Endothelial cell (in vitro differentiated cells): ENCODE data around the gene RHNO1. TPM values are rescaled to one million over a fixed set of nuclear protein-coding genes. Genes with fewer than 3 reads are reported as not detected.
A peak's percentile ranks its signal among the peaks of the same experiment; 100 is the strongest.
"Not testable (repeated sequence)": the region's sequence is repeated elsewhere in the genome, so short reads cannot be mapped to it uniquely, and the experiment has no call there.

Source experiments
- DNase-seq: peaks from one replicate; pipeline ENCODE4 v3.0.0; 2021; ENCODE audit warnings: low spot score
- H3K27ac Mint-ChIP-seq: one replicate; pipeline ENCODE4 v1.8.0; 2021; ENCODE audit warnings: mixed read lengths, inconsistent platforms; ENCODE audit not compliant: unreplicated experiment
- H3K27me3 Mint-ChIP-seq: one replicate; pipeline ENCODE4 v1.8.0; 2021; ENCODE audit warnings: mild to moderate bottlenecking, moderate library complexity, mixed read lengths, inconsistent platforms; ENCODE audit not compliant: unreplicated experiment
- H3K36me3 Mint-ChIP-seq: one replicate; pipeline ENCODE4 v1.8.0; 2021; ENCODE audit warnings: mild to moderate bottlenecking, low read depth, mixed read lengths, inconsistent platforms; ENCODE audit not compliant: unreplicated experiment
- H3K4me1 Mint-ChIP-seq: one replicate; pipeline ENCODE4 v1.8.0; 2021; ENCODE audit warnings: mild to moderate bottlenecking, mixed read lengths, inconsistent platforms; ENCODE audit not compliant: unreplicated experiment
- H3K4me3 Mint-ChIP-seq: one replicate; pipeline ENCODE4 v1.8.0; 2021; ENCODE audit warnings: mild to moderate bottlenecking, mixed read lengths, inconsistent platforms; ENCODE audit not compliant: unreplicated experiment
- H3K9me3 Mint-ChIP-seq: one replicate; pipeline ENCODE4 v1.8.0; 2021; ENCODE audit warnings: mixed read lengths, inconsistent platforms; ENCODE audit not compliant: unreplicated experiment
- total RNA-seq: library from RNA; stranded (reverse); fragmentation: NEBNext Ultra II Directional; extraction: Animal tissue kit (Norgen Biotek cat#: 25700); gene quantifications from one replicate; pipeline ENCODE4 v1.2.1, GENCODE V29; 2021; ENCODE audit not compliant: unreplicated experiment
- TF ChIP-seq, protein P1 (sequence below): fragments of 200-600 bp; sonication (generic); IDR thresholded peaks from one replicate; pipeline ENCODE4 v1.5.0; 2021; ENCODE audit warnings: antibody characterized with exemption; ENCODE audit not compliant: unreplicated experiment

The RHNO1 gene
- total RNA-seq, 1 donor from 2014 or later = 27.7 TPM

DNA sequence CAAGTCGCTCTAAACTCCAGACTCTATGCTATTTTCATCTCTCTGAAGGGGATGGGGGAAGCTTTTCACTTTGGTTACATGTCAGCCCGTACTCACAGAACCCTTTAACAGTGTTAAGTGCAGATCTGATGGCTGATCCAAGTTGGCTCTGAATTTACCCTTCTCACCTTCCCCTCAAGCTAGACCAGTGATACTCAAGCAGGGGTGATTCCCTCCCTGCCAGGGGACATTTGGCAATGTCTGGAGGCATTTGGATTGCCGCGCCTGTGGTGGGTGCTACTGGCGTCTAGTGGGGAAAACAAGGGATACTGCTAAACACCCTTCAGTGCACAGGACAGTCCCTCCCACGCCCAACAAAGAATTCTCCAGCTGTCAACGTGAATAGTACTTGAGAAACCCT is 14.1 kb upstream of the RHNO1 start:
- no peaks in the 10 kb centered on the region for H3K27me3 Mint-ChIP-seq
- H3K4me3 Mint-ChIP-seq = no peak overlapping the region
- DNase-seq = no peak
- no peak overlapping the region for H3K27ac Mint-ChIP-seq
- H3K9me3 Mint-ChIP-seq = no peaks in the 10 kb centered on the region
- H3K4me1 Mint-ChIP-seq = no peaks in the 10 kb centered on the region
- TF ChIP-seq, protein P1, sequence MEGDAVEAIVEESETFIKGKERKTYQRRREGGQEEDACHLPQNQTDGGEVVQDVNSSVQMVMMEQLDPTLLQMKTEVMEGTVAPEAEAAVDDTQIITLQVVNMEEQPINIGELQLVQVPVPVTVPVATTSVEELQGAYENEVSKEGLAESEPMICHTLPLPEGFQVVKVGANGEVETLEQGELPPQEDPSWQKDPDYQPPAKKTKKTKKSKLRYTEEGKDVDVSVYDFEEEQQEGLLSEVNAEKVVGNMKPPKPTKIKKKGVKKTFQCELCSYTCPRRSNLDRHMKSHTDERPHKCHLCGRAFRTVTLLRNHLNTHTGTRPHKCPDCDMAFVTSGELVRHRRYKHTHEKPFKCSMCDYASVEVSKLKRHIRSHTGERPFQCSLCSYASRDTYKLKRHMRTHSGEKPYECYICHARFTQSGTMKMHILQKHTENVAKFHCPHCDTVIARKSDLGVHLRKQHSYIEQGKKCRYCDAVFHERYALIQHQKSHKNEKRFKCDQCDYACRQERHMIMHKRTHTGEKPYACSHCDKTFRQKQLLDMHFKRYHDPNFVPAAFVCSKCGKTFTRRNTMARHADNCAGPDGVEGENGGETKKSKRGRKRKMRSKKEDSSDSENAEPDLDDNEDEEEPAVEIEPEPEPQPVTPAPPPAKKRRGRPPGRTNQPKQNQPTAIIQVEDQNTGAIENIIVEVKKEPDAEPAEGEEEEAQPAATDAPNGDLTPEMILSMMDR = no peak
- H3K36me3 Mint-ChIP-seq = peaks cover 17% of the 10 kb centered on the region

DNA sequence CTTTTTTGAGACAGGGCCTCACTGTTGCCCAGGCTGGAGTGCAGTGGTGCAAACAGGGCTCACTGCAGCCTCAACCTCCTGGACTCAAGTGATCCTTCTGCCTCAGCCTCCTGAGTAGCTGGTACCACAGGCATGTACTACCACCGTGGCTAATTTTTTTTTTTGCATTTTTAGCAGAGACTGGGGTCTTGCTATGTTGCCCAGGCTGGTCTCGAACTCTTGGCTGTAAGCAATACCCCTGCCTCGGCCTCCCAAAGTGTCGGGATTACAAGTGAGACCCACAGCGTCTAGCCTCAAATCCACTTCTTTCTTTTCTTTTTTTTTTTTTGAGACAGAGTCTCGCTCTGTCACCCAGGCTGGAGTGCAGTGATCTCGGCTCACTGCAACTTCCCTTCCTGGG is 13.6 kb upstream of the RHNO1 start:
- not testable (repeated sequence) for H3K4me1 Mint-ChIP-seq, DNase-seq, H3K9me3 Mint-ChIP-seq, H3K4me3 Mint-ChIP-seq, H3K27me3 Mint-ChIP-seq, H3K27ac Mint-ChIP-seq
- peaks cover 20% of the 10 kb centered on the region for H3K36me3 Mint-ChIP-seq

DNA sequence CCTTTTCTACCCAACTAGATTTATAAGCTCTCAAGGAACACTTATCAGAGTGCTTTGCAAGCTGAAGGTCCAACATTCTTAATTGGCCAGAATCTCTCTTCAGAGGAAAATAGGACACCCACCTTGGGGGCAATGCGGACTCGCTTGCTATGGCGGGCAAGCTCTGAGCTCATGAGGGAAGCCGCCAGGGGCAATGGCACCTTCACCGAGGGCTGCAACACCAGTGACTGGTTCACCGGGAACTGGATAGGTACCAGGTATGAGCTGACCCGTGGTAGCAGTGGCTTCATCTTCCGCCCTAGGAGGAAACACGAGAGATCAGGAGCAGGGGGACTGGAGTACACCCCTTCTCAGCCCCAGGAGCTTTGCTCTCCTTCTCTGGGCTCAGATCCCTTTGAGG is 12.8 kb upstream of the RHNO1 start:
- no peaks in the 10 kb centered on the region for H3K4me1 Mint-ChIP-seq
- H3K4me3 Mint-ChIP-seq = no peak overlapping the region
- H3K9me3 Mint-ChIP-seq = no peaks in the 10 kb centered on the region
- no peak for DNase-seq
- TF ChIP-seq, protein P1 = no peak
- no peaks in the 10 kb centered on the region for H3K27me3 Mint-ChIP-seq
- peaks cover 22% of the 10 kb centered on the region for H3K36me3 Mint-ChIP-seq
- H3K27ac Mint-ChIP-seq = no peak overlapping the region

DNA sequence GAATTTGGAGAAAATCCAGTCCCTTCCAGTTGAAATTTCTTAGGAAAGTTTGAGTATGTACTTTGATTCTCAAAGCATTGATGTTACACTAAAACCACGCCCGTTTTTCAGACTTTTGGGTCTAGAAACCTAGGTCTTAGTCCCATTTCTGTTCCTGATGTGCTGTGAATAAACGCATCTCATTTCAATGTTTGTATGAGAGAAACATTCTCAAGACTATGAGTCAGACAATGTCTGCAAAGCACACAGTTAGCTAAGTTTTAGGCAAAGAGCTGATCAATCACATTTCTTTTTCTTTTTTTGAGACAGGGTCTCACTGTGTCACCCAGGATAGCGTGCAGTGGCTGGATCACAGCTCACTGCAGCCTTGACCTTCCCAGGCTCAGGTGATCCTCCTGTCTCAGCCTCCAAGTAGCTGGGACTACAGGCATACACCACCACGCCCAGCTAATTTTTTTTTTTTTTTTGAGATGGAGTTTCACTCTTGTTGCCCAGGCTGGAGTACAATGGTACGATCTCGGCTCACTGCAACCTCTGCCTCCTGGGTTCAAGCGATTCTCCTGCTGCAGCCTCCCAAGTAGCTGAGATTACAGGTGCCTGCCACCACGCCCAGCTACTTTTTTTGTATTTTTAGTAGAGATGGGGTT is 7.9 kb upstream of the RHNO1 start:
- H3K4me3 Mint-ChIP-seq, DNase-seq, H3K27me3 Mint-ChIP-seq, H3K27ac Mint-ChIP-seq, H3K9me3 Mint-ChIP-seq, H3K4me1 Mint-ChIP-seq: not testable (repeated sequence)
- peaks cover 11% of the 10 kb centered on the region for H3K36me3 Mint-ChIP-seq

DNA sequence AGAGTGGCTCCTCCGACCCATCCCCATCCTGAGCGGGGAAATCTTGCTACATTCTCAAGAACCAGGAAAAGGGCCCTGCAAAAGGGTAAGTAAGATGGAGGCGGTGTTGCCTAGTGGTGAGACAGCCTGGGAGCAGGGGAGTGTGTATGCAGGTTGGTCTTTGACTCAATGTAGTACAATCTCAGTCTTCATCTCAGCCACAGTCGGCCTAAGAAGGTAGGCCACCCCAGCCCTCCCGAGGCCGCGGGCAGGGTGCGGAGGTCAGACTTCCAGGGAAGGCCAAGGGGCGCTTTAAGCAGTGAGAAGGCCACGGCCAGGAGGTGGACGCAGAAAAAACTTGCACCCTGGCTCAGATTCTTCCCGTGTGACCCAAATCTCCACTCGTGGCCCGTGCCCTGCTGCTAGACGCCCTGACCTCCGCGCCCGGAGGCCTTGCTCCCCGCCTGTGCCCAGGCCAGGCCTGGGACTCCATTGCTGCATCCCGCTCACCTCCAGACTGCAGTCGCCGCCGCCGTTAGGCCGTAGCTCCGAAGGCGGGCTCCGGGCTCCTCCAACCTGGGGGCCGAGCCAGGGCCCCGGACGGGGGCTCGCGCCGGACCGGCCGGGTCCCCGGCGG is 484 bp upstream of the RHNO1 start:
- peak; percentile 15 for DNase-seq
- H3K27me3 Mint-ChIP-seq = peaks cover 6% of the 10 kb centered on the region
- H3K4me1 Mint-ChIP-seq = peaks cover 21% of the 10 kb centered on the region
- H3K27ac Mint-ChIP-seq = no peak overlapping the region
- peaks cover 15% of the 10 kb centered on the region for H3K36me3 Mint-ChIP-seq
- peak overlapping the region; percentile 89 for H3K4me3 Mint-ChIP-seq
- H3K9me3 Mint-ChIP-seq = no peaks in the 10 kb centered on the region
- TF ChIP-seq, protein P1 = no peak
